Gastroesophageal sphincter (tissue), 4 donors: ENCODE measurements around the gene HS6ST2. TPM values are rescaled to one million over a fixed set of nuclear protein-coding genes. Genes with fewer than 3 reads are reported as not detected.
"Not testable (repeated sequence)": the region's sequence is repeated elsewhere in the genome, so short reads cannot be mapped to it uniquely, and the experiment has no call there.

ENCODE experiments used
- ATAC-seq: fragments of 150-250 bp; one replicate; pipeline ENCODE4 v1.9.1; 2016; ENCODE audit warnings: mild to moderate bottlenecking, moderate library complexity
- H3K27ac ChIP-seq, 4 donors: fragments of 200-600 bp; sonication (generic) in 3 of 4; 1 replicate in 3 of 4; 2 replicates in 1 of 4; pipeline ENCODE4 v1.5.1; 2016 to 2019
- H3K27me3 ChIP-seq: fragments of 200-600 bp; sonication (generic); one replicate; pipeline ENCODE4 v1.5.1; 2019
- H3K36me3 ChIP-seq, 2 donors: fragments of 200-600 bp; sonication (generic); one replicate each; pipeline ENCODE4 v1.5.1; 2019; ENCODE audit warnings: control low read depth in 1 of 2
- H3K4me1 ChIP-seq, 3 donors: fragments of 200-600 bp; sonication (generic); 1 replicate in 2 of 3; 2 replicates in 1 of 3; pipeline ENCODE4 v1.5.1; 2016 to 2019; ENCODE audit warnings: control low read depth in 2 of 3
- H3K4me3 ChIP-seq, 2 donors: fragments of 200-600 bp; sonication (generic); one replicate each; pipeline ENCODE4 v1.5.1; 2019; ENCODE audit warnings: mild to moderate bottlenecking in 1 of 2, moderate library complexity in 1 of 2
- H3K9me3 ChIP-seq, 3 donors: fragments of 200-600 bp; sonication (generic); one replicate each; pipeline ENCODE4 v1.5.1; 2017 to 2019; ENCODE audit warnings: control low read depth in 2 of 3
- EP300 ChIP-seq: sonication (generic); formaldehyde crosslinking; IDR thresholded peaks from one replicate; pipeline ENCODE4 v1.6.1; 2017; ENCODE audit warnings: antibody characterized with exemption, mild to moderate bottlenecking
- POLR2A ChIP-seq, 2 donors: fragments of 450-650 bp; IDR thresholded peaks; one replicate each; pipeline ENCODE4 v1.6.1; 2017; ENCODE audit warnings: antibody characterized with exemption in 2 of 2, mild to moderate bottlenecking in 2 of 2, moderate library complexity in 1 of 2
- POLR2AphosphoS5 ChIP-seq: sonication (generic); formaldehyde crosslinking; IDR thresholded peaks from one replicate; pipeline ENCODE4 v1.6.1; 2017; ENCODE audit warnings: antibody characterized with exemption
- WGBS, 2 donors: methylation state at CpG; one replicate each; pipeline ENCODE4 v1.1.5; 2018; ENCODE audit warnings: low coverage in 1 of 2; 5-methylcytosine and 5-hydroxymethylcytosine counted together
- total RNA-seq, 4 donors: library from RNA; depleted of rRNA; stranded (reverse); fragments of >200 nt; gene quantifications; one replicate each; pipeline ENCODE4 v1.1.0, GENCODE V29; 2016
- TF ChIP-seq, protein P1 (sequence below), 4 experiments: fragments of 200-600 bp in 2 of 4; fragments of 450-650 bp in 2 of 4; sonication (generic) in 1 of 4; IDR thresholded peaks; one replicate each; pipeline ENCODE4 v1.5.1; 2017 to 2019; ENCODE audit warnings: antibody characterized with exemption in 4 of 4, mild to moderate bottlenecking in 2 of 4, moderate library complexity in 2 of 4

The HS6ST2 gene
- total RNA-seq, 4 donors from 2014 or later, result 0.08 to 1.9 (median 0.22) TPM

- Histone ChIP-seq H3K4me3 (no peak overlapping the region), H3K27ac (no peak overlapping the region), H3K36me3 (no peaks in the 10 kb centered on the region), H3K27me3 (peaks cover 26% of the 10 kb centered on the region), H3K4me1 (peaks cover 0 to 26% (median 0%) of the 10 kb centered on the region in 3 donors), H3K9me3 (no peaks in the 10 kb centered on the region)
- no peak for TF ChIP-seq EP300
- TF ChIP-seq, protein P1, sequence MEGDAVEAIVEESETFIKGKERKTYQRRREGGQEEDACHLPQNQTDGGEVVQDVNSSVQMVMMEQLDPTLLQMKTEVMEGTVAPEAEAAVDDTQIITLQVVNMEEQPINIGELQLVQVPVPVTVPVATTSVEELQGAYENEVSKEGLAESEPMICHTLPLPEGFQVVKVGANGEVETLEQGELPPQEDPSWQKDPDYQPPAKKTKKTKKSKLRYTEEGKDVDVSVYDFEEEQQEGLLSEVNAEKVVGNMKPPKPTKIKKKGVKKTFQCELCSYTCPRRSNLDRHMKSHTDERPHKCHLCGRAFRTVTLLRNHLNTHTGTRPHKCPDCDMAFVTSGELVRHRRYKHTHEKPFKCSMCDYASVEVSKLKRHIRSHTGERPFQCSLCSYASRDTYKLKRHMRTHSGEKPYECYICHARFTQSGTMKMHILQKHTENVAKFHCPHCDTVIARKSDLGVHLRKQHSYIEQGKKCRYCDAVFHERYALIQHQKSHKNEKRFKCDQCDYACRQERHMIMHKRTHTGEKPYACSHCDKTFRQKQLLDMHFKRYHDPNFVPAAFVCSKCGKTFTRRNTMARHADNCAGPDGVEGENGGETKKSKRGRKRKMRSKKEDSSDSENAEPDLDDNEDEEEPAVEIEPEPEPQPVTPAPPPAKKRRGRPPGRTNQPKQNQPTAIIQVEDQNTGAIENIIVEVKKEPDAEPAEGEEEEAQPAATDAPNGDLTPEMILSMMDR (IDR thresholded peaks at IDR 0.05), result no peak
- no peak for TF ChIP-seq POLR2AphosphoS5
- no peak for TF ChIP-seq POLR2A (IDR thresholded peaks at IDR 0.05)
- 40 to 49% methylated on average over 2 to 5 of the region's 7 CpGs for WGBS, 2 donors
- ATAC-seq, result no peak
Observed at GRCh38 chrX:132953354-132953753, 5.1 kb downstream of the HS6ST2 start.

GRCh38 chrX:132948648-132949260 is 9.7 kb downstream of the HS6ST2 start:
- Histone ChIP-seq H3K27me3 (no peaks in the 10 kb centered on the region), H3K4me1 (no peaks in the 10 kb centered on the region), H3K27ac (no peak overlapping the region), H3K9me3 (no peaks in the 10 kb centered on the region), H3K4me3 (no peak overlapping the region), H3K36me3 (no peaks in the 10 kb centered on the region)
- TF ChIP-seq POLR2AphosphoS5 (no peak), POLR2A (IDR thresholded peaks at IDR 0.05) (no peak), EP300 (no peak)
- TF ChIP-seq, protein P1 (IDR thresholded peaks at IDR 0.05), result no peak
- no peak for ATAC-seq
- 39 to 56% methylated on average over 4 of the region's 4 CpGs for WGBS, 2 donors

DNA sequence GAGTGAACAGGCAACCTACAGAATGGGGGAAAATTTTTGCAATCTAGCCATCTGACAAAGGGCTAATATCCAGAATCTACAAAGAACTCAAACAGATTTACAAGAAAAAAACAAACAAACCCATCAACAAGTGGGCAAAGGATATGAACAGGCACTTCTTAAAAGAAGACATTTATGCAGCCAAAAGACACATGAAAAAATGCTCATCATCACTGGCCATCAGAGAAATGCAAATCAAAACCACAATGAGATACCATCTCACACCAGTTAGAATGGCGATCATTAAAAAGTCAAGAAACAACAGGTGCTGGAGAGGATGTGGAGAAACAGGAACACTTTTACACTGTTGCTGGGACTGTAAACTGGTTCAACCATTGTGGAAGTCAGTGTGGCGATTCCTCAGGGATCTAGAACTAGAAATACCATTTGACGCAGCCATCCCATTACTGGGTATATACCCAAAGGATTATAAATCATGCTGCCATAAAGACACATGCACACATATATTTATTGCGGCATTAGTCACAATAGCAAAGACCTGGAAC is 13.3 kb downstream of the HS6ST2 start:
- H3K4me3 ChIP-seq, H3K36me3 ChIP-seq, ATAC-seq, H3K27ac ChIP-seq, H3K27me3 ChIP-seq, H3K4me1 ChIP-seq, H3K9me3 ChIP-seq: not testable (repeated sequence)
- 92 to 93% methylated on average over 3 to 4 of the region's 4 CpGs for WGBS, 2 donors

- Histone ChIP-seq H3K4me3 (no peak overlapping the region), H3K4me1 (no peaks in the 10 kb centered on the region), H3K9me3 (no peaks in the 10 kb centered on the region), H3K36me3 (no peaks in the 10 kb centered on the region), H3K27me3 (no peaks in the 10 kb centered on the region), H3K27ac (no peak overlapping the region)
- 66 to 68% methylated on average over 3 to 4 of the region's 4 CpGs for WGBS, 2 donors
- ATAC-seq, result no peak
- TF ChIP-seq EP300 (no peak), POLR2A (IDR thresholded peaks at IDR 0.05) (no peak), POLR2AphosphoS5 (no peak)
- TF ChIP-seq, protein P1 (IDR thresholded peaks at IDR 0.05), result no peak
Observed at GRCh38 chrX:132940727-132941327, 17.6 kb downstream of the HS6ST2 start.

- TF ChIP-seq POLR2AphosphoS5 (no peak), POLR2A (IDR thresholded peaks at IDR 0.05) (no peak), EP300 (no peak)
- TF ChIP-seq, protein P1 (IDR thresholded peaks at IDR 0.05), result no peak
- no peak overlapping the region for H3K27ac ChIP-seq
- no peak for ATAC-seq
- H3K27me3 ChIP-seq, result no peaks in the 10 kb centered on the region
- WGBS, 2 donors, result 88 to 100% methylated on average over 2 to 6 of the region's 8 CpGs
- no peaks in the 10 kb centered on the region for H3K4me1 ChIP-seq
- no peak overlapping the region for H3K4me3 ChIP-seq
- no peaks in the 10 kb centered on the region for H3K36me3 ChIP-seq
- H3K9me3 ChIP-seq, result no peaks in the 10 kb centered on the region
Observed at GRCh38 chrX:132933170-132933569, 25.3 kb downstream of the HS6ST2 start.
